GM18517 (cell line): ENCODE data around the gene GPR65.

Experiments used
- ATAC-seq: cut with Tn5 transposase; IDR thresholded peaks from one replicate; pipeline ENCODE4 v1.9.1; 2021; ENCODE audit warnings: mild to moderate bottlenecking, moderate library complexity; ENCODE audit not compliant: unreplicated experiment

Gene GPR65

DNA sequence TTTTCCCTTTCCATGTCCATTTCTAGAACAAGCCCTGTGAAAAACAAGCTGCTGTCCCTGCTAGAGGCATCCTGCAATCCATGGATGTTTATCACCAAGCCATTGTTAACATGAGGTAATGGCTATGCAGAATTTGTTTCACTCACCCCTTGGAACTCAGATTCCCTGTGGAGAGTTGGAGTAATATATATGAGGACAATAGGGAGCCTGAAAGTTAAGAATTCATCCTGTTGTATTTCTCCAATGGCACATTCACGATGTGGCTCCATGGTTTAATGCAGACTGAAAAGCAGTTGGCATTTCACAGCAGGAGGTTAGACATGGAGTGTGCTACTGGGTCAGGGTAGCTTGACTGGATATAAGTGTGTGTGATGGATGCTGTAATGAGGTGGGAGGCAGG lies 32.4 kb downstream of the GPR65 start:
- ATAC-seq: no peak

DNA sequence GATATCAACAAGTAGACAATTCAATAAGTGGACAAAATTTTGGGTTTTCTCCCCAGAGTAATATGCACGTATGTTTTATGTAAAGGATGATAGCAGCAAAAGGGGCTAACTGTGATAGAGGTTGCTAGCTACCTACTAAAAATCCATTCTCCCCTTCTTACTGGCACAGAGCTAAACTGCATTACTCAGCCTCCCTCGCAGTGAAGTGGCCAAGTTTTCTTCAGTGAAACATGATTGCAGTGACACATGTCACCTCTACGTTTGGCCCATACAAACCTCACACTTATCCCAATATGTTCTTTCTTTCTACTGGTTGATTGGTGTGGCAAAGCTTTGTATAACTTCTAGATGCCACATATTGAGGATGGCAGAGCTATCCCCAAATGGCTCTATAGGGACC lies 34.3 kb downstream of the GPR65 start:
- no peak for ATAC-seq

DNA sequence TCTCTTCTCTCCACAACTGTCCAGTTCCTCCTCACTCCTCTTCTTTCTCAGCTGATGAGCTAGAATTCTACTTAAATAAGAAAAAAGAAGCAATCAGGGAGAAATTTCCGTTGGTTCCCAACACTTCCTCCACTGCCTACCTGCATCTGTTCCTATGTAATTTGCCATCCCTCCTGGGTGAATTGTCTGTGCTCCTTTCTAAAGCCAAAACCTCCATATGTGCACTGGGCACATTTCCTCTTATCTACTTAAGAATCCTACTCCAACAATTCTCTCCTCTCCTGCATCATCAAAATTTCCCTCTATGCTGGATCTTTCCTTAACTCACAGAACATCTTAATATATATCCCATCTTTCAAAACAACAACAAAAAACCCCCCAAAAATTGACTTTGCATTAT lies 35.2 kb downstream of the GPR65 start:
- ATAC-seq: no peak

DNA sequence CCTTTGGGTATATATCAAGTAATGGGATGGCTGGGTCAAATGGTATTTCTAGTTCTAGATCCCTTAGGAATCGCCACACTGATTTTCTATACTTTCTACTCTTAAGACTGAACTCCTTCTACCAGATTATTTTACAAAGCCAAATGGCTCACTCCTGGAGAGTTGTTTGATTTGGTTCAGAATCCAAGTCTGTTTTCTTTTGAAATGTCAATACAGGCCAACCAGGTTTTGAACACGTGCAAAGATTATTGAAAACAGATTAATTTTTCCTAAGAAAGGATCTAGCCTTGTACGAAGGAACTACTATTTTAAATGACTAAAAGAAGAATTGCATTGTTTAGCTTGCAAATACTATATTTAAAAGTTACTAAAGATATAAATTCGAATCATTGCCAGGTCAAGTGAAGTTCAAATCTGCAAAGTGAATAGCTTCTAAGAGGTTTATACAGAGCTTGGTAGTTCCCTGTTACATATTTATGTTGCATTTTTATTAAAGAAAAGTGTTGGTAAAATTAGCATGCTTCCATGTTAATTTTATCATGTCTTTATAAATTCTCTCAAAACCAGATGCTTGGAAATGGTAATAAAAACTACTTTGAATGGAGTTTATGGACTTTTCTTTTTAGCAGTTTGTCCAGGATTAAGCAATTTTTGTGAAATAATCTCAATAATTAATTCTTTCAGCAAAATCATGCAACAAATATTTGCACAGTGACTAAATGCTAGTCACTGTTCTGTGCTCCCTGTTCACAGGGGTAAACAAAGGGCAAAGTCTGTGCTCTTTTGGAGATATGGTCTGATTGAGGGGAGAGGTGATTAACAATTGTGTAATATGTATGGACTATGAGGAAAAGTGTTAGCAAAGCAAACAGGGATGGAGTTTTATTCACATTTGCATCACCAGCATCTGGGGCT lies 38.9 kb downstream of the GPR65 start:
- no peak for ATAC-seq

DNA sequence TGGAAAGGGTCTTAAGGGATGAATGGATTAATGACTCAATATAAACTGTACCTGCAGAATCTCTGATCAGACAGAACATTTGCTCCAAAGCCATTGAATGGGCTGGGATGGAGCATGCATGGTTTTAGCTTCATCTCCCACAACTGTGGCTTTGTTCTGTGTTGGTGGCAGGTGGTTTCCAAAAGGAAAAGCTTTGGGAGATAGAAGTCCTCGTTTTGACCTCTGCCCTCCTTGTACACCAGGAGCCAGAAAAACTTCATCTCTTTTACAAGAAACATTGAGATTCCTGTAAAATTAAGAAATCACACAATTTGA lies 39.5 kb downstream of the GPR65 start:
- ATAC-seq: peak; percentile 8

DNA sequence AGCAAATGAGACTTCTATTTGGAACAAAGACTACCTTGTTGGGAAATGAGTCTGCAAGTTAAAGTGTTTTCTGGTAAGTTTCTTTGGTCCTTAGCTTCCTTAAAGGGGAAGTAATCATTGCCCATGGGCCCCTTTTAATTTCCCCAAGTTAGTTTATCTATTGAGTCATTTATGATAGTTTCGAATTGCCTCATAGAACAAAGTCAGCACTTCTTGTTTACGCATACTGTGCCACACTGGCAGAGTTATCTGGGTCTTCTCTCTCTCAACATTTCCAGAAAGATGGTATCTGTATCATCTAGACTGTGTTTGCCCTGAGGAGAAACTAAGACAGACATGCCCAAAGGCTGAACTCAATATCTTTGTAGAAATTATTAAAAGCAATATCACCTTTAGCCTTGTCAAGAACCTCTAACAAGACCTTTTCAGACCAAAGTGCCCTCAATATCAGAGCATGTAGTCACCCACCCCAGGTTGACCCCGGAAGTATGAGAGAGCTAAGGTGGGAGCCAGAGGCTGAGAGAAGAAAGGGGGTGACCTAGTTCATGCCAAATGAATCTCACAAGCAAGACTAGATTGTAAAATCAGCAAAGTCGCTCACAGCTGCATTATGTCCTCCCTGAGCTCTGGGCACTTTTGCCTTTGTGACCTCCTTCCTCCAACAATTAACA lies 40.0 kb downstream of the GPR65 start:
- peak; percentile 83 for ATAC-seq

DNA sequence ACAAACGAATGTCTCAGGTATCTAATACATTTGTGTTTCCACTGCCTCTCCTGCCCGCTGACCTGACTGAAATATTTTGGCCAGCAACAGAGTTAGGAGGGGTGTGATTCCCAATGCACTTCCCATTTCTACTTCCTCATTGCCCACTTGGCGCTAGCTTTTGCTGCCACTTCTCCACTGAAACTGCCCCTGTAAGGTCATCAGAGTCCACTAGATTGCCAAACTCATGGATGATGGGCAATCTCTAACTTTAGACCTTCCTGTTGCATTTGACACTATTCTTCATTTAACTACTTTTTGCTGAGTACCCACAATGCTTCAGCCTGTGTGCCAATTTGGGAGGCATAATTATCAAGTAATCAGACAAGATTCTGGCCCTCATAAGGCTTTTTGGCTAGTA lies 40.8 kb downstream of the GPR65 start:
- no peak for ATAC-seq

GRCh38 chr14:88048351-88048750 lies 43.4 kb downstream of the GPR65 start:
- no peak for ATAC-seq

DNA sequence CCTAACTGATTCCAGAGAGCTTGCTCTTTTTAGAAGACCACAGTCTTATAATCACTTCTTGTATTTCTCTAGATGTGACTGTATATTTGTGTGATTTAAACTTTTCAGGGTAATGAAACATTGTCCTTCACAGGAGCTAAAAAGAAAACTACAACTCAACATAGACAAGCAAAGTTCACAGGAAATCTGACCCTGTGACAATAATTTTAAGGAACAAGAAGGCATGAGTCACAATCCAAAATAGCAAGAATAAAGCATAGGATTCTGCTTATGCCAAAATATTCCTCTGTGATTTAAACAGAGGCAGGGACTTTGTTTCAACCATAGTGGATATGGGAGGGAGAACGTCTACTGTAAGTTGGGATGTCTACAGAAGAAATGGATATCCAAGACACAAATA lies 44.3 kb downstream of the GPR65 start:
- ATAC-seq: no peak

DNA sequence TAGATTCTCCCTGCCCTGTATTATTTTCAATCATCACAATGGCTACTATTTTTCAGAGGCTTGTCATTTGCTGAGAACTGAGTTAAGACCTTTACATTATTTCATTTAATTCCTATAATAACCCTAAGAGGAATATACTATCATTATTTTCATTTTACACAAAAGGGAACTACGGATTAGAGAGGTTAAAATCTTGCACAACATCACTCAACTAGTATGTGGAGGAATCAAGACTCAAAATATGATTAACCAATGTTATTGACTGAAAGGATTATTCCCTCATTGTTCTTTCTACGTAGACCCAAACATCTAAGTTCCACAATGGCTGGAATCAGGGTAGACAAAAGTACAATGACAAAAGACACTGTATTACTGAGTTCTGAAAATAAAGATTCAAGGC lies 45.0 kb downstream of the GPR65 start:
- no peak for ATAC-seq

GRCh38 chr14:88060576-88060975 lies 55.6 kb downstream of the GPR65 start:
- no peak for ATAC-seq

- no peak for ATAC-seq
These were observed 58.9 kb downstream of the GPR65 start for GRCh38 chr14:88063811-88064210.
